Testis (tissue), 2 donors: ENCODE measurements around the gene FAF1.

Experiments
- CTCF ChIP-seq, 3 experiments: fragments of 450-650 bp in 2 of 3; fragments of 200-600 bp in 1 of 3; sonication (generic) in 1 of 3; IDR thresholded peaks; one replicate each; pipeline ENCODE4 v1.5.1; 2016 to 2019; ENCODE audit warnings: antibody characterized with exemption in 3 of 3, mild to moderate bottlenecking in 2 of 3, moderate library complexity in 1 of 3
- POLR2A ChIP-seq: fragments of 450-650 bp; IDR thresholded peaks from one replicate; pipeline ENCODE4 v1.6.1; 2017; ENCODE audit warnings: antibody characterized with exemption, mild to moderate bottlenecking, moderate library complexity

- TF ChIP-seq CTCF (IDR thresholded peaks at IDR 0.05): no peak
- TF ChIP-seq POLR2A: no peak
Measured at GRCh38 chr1:50968821-50969610, 8.9 kb upstream of the FAF1 start.
